ENCODE results near the gene BSPRY. TPM values are rescaled to one million over a fixed set of nuclear protein-coding genes. Genes with fewer than 3 reads are reported as not detected.

BSPRY gene
- total and polyA plus RNA-seq, 2 donors (not counting 1 experiment from before 2014, with no cell fraction given), result not detected

- no peak overlapping the region for H3K9ac ChIP-seq (ENCODE audit: insufficient read depth, low read length)
- no peak for TF ChIP-seq EZH2 (IDR thresholded peaks at IDR 0.05; ENCODE audit: low read length, missing control alignments)
- no peak for TF ChIP-seq CTCF (conservative IDR thresholded peaks at IDR 0.05 in 1 of 2, IDR thresholded peaks at IDR 0.05 in 1 of 2; ENCODE audit: low read depth in 1 of 2, low read length in 2 of 2)
- no peaks in the 10 kb centered on the region for H3K27me3 ChIP-seq (ENCODE audit: control insufficient read depth, insufficient read depth, low read length)
- no peaks in the 10 kb centered on the region for H4K20me1 ChIP-seq (ENCODE audit: control insufficient read depth, extremely low read depth, insufficient read depth, low read length)
- peaks cover 14% of the 10 kb centered on the region for H3K36me3 ChIP-seq (ENCODE audit: control insufficient read depth, insufficient read depth, low read length)
- H3K4me1 ChIP-seq (ENCODE audit: control insufficient read depth, extremely low read depth, insufficient read depth, low read length), result no peaks in the 10 kb centered on the region
- no peak overlapping the region for H2AFZ ChIP-seq (ENCODE audit: low read length)
- no peak overlapping the region for H3K4me2 ChIP-seq (ENCODE audit: extremely low read depth, insufficient read depth, low read length)
- no peaks in the 10 kb centered on the region for H3K79me2 ChIP-seq (ENCODE audit: control insufficient read depth, insufficient read depth, low read length)
- H3K27ac ChIP-seq (ENCODE audit: insufficient read depth, low read length), result no peak overlapping the region
- DNase-seq (ENCODE audit: low read depth in 2 of 2), result no peak
- H3K9me3 ChIP-seq (ENCODE audit: control insufficient read depth, insufficient read depth, low read depth, low read length), result no peaks in the 10 kb centered on the region
- H3K4me3 ChIP-seq (replicated peaks in 1 of 4; ENCODE audit: control extremely low read depth in 1 of 4, insufficient read depth in 1 of 4, low read depth in 3 of 4, low read length in 4 of 4), result no peak overlapping the region
These were observed 37.4 kb downstream of the BSPRY start for GRCh38 chr9:113386571-113387393.

- DNase-seq (ENCODE audit: low read depth in 2 of 2), result no peak
- no peak overlapping the region for H2AFZ ChIP-seq (ENCODE audit: low read length)
- peaks cover 14% of the 10 kb centered on the region for H3K36me3 ChIP-seq (ENCODE audit: control insufficient read depth, insufficient read depth, low read length)
- H3K4me2 ChIP-seq (ENCODE audit: extremely low read depth, insufficient read depth, low read length), result no peak overlapping the region
- no peak overlapping the region for H3K9ac ChIP-seq (ENCODE audit: insufficient read depth, low read length)
- no peaks in the 10 kb centered on the region for H3K79me2 ChIP-seq (ENCODE audit: control insufficient read depth, insufficient read depth, low read length)
- H3K27me3 ChIP-seq (ENCODE audit: control insufficient read depth, insufficient read depth, low read length), result no peaks in the 10 kb centered on the region
- no peak overlapping the region for H3K4me3 ChIP-seq (replicated peaks in 1 of 4; ENCODE audit: control extremely low read depth in 1 of 4, insufficient read depth in 1 of 4, low read depth in 3 of 4, low read length in 4 of 4)
- TF ChIP-seq CTCF (conservative IDR thresholded peaks at IDR 0.05 in 1 of 2, IDR thresholded peaks at IDR 0.05 in 1 of 2; ENCODE audit: low read depth in 1 of 2, low read length in 2 of 2) (no peak), EZH2 (IDR thresholded peaks at IDR 0.05; ENCODE audit: low read length, missing control alignments) (no peak)
- no peaks in the 10 kb centered on the region for H3K9me3 ChIP-seq (ENCODE audit: control insufficient read depth, insufficient read depth, low read depth, low read length)
- no peaks in the 10 kb centered on the region for H3K4me1 ChIP-seq (ENCODE audit: control insufficient read depth, extremely low read depth, insufficient read depth, low read length)
- no peaks in the 10 kb centered on the region for H4K20me1 ChIP-seq (ENCODE audit: control insufficient read depth, extremely low read depth, insufficient read depth, low read length)
- no peak overlapping the region for H3K27ac ChIP-seq (ENCODE audit: insufficient read depth, low read length)
These were observed 38.4 kb downstream of the BSPRY start for GRCh38 chr9:113387560-113388230.

- TF ChIP-seq EZH2 (IDR thresholded peaks at IDR 0.05; ENCODE audit: low read length, missing control alignments), result no peak
- no peak for TF ChIP-seq CTCF (conservative IDR thresholded peaks at IDR 0.05 in 1 of 2, IDR thresholded peaks at IDR 0.05 in 1 of 2; ENCODE audit: low read depth in 1 of 2, low read length in 2 of 2)
- Histone ChIP-seq H3K4me2 (ENCODE audit: extremely low read depth, insufficient read depth, low read length) (no peak overlapping the region), H3K27ac (ENCODE audit: insufficient read depth, low read length) (no peak overlapping the region), H3K36me3 (ENCODE audit: control insufficient read depth, insufficient read depth, low read length) (peaks cover 14% of the 10 kb centered on the region), H4K20me1 (ENCODE audit: control insufficient read depth, extremely low read depth, insufficient read depth, low read length) (no peaks in the 10 kb centered on the region), H3K4me1 (ENCODE audit: control insufficient read depth, extremely low read depth, insufficient read depth, low read length) (no peaks in the 10 kb centered on the region), H3K27me3 (ENCODE audit: control insufficient read depth, insufficient read depth, low read length) (no peaks in the 10 kb centered on the region), H3K9me3 (ENCODE audit: control insufficient read depth, insufficient read depth, low read depth, low read length) (no peaks in the 10 kb centered on the region), H3K79me2 (ENCODE audit: control insufficient read depth, insufficient read depth, low read length) (no peaks in the 10 kb centered on the region), H3K4me3 (replicated peaks in 1 of 4; ENCODE audit: control extremely low read depth in 1 of 4, insufficient read depth in 1 of 4, low read depth in 3 of 4, low read length in 4 of 4) (no peak overlapping the region), H2AFZ (ENCODE audit: low read length) (no peak overlapping the region), H3K9ac (ENCODE audit: insufficient read depth, low read length) (no peak overlapping the region)
- DNase-seq (ENCODE audit: low read depth in 2 of 2), result no peak
These were observed 39.5 kb downstream of the BSPRY start for GRCh38 chr9:113388833-113389232.
